Tibial nerve (tissue), 4 donors: ENCODE results near the gene PHEX. TPM values are rescaled to one million over a fixed set of nuclear protein-coding genes. Genes with fewer than 3 reads are reported as not detected.

Experiments used
- DNase-seq, 2 donors: peaks; one replicate each; pipeline ENCODE4 v3.0.0-alpha.2; 2019; ENCODE audit warnings: low spot score in 2 of 2
- H3K27ac ChIP-seq, 4 donors: fragments of 200-600 bp; sonication (generic) in 3 of 4; one replicate each; pipeline ENCODE4 v1.5.1; 2017 to 2019; ENCODE audit warnings: mild to moderate bottlenecking in 1 of 4
- H3K27me3 ChIP-seq, 2 donors: fragments of 200-600 bp; sonication (generic) in 1 of 2; one replicate each; pipeline versions ENCODE4 v1.5.1 to v1.6.0; 2017 to 2019
- H3K36me3 ChIP-seq, 3 donors: fragments of 200-600 bp; sonication (generic); one replicate each; pipeline ENCODE4 v1.5.1; 2018 to 2019
- H3K4me1 ChIP-seq, 4 donors: fragments of 200-600 bp; sonication (generic) in 3 of 4; one replicate each; pipeline ENCODE4 v1.5.1; 2017 to 2019
- H3K4me3 ChIP-seq, 4 donors: fragments of 200-600 bp; sonication (generic) in 3 of 4; one replicate each; pipeline ENCODE4 v1.5.1; 2017 to 2019; ENCODE audit warnings: mild to moderate bottlenecking in 1 of 4, moderate library complexity in 1 of 4
- H3K9me3 ChIP-seq, 4 donors: fragments of 200-600 bp; sonication (generic) in 3 of 4; one replicate each; pipeline ENCODE4 v1.5.1; 2017 to 2019
- CTCF ChIP-seq, 5 experiments: fragments of 200-600 bp in 3 of 5; fragments of 450-650 bp in 2 of 5; sonication (generic) in 3 of 5; IDR thresholded peaks; one replicate each; pipeline ENCODE4 v1.5.1; 2016 to 2019; ENCODE audit warnings: antibody characterized with exemption in 5 of 5, mild to moderate bottlenecking in 3 of 5, moderate library complexity in 2 of 5
- EP300 ChIP-seq, 2 donors: sonication (generic); formaldehyde crosslinking; IDR thresholded peaks; one replicate each; pipeline ENCODE4 v1.6.1; 2017; ENCODE audit warnings: antibody characterized with exemption in 2 of 2, mild to moderate bottlenecking in 1 of 2
- POLR2A ChIP-seq, 2 donors: fragments of 450-650 bp; IDR thresholded peaks; one replicate each; pipeline ENCODE4 v1.6.1; 2017; ENCODE audit warnings: antibody characterized with exemption in 2 of 2, mild to moderate bottlenecking in 2 of 2, moderate library complexity in 2 of 2
- WGBS, 2 donors: methylation state at CpG; one replicate each; pipeline ENCODE4 v1.1.5; 2018; 5-methylcytosine and 5-hydroxymethylcytosine counted together
- total RNA-seq, 4 donors: library from RNA; depleted of rRNA; stranded (reverse); fragments of >200 nt; gene quantifications; one replicate each; pipeline ENCODE4 v1.1.0, GENCODE V29; 2016

PHEX gene
- total RNA-seq, 4 donors from 2014 or later = under 0.01 TPM; not detected in 2

DNA sequence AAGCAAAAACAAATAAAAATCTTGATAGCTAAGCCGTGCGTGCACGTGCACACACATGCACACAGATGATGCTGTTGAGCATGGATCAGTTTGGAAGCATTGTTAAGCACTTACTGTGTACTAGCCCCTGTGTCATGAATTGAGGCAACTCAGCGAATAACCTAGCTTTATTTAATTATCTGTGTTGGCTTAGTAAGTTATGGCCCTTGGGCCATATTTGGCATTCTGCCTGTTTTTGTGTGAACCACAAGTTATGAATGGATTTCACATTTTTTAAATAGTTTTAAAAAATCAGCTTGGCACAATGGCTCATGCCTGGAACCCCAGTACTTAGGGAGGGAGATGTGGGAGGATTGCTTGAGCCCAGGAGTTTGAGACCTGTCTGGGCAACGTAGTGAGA, 126.9 kb downstream of the PHEX start:
- H3K9me3 ChIP-seq = no peaks in the 10 kb centered on the region
- H3K4me3 ChIP-seq = no peak overlapping the region
- 68 to 71% methylated on average over 5 of the region's 5 CpGs for WGBS, 2 donors
- no peak for DNase-seq
- H3K36me3 ChIP-seq = no peaks in the 10 kb centered on the region
- H3K27ac ChIP-seq = no peak overlapping the region
- TF ChIP-seq EP300 (IDR thresholded peaks at IDR 0.05) = no peak
- TF ChIP-seq CTCF (IDR thresholded peaks at IDR 0.05) = no peak
- TF ChIP-seq POLR2A (IDR thresholded peaks at IDR 0.05) = no peak
- no peaks in the 10 kb centered on the region for H3K4me1 ChIP-seq
- no peaks in the 10 kb centered on the region for H3K27me3 ChIP-seq

GRCh38 chrX:22163326-22163725, 131.2 kb downstream of the PHEX start:
- 60 to 76% methylated on average over 3 of the region's 3 CpGs for WGBS, 2 donors
- Histone ChIP-seq H3K4me3 (no peak overlapping the region), H3K9me3 (no peaks in the 10 kb centered on the region), H3K36me3 (no peaks in the 10 kb centered on the region), H3K4me1 (no peaks in the 10 kb centered on the region), H3K27ac (no peak overlapping the region), H3K27me3 (no peaks in the 10 kb centered on the region)
- no peak for TF ChIP-seq POLR2A (IDR thresholded peaks at IDR 0.05)
- no peak for TF ChIP-seq CTCF (IDR thresholded peaks at IDR 0.05)
- TF ChIP-seq EP300 (IDR thresholded peaks at IDR 0.05) = no peak
- no peak for DNase-seq

DNA sequence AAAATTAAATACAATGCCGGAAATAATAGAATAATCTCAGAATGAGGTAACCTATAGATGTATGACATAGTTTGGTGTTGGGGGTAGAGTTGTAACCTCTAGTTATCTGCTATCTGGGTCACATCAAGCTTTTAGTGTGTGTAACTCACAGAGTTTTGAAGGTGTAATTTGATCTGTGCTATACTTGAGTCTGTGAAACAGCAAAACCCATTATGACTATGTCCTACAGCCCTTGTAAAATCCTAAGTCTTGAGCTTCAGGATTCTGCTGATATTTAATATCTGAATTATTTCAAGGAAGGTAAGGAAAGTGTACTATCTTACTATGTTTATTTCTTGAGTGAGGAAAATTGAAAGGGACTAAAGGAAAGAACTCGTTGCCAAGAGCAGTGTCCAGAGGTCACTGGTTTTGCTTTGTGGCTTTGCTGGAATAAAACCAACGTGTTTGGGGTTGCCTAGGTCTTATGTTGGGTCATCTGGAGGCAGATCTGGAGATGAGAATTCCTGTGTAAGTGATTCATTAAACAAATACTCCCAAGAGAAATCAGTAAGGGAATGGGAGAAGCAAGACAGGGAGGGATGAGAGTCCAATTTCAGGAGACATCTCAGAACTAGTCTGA, 132.8 kb downstream of the PHEX start:
- H3K9me3 ChIP-seq = no peaks in the 10 kb centered on the region
- TF ChIP-seq POLR2A (IDR thresholded peaks at IDR 0.05) = no peak
- TF ChIP-seq CTCF (IDR thresholded peaks at IDR 0.05) = no peak
- no peak for TF ChIP-seq EP300 (IDR thresholded peaks at IDR 0.05)
- H3K4me3 ChIP-seq = no peak overlapping the region
- no peaks in the 10 kb centered on the region for H3K36me3 ChIP-seq
- no peak overlapping the region for H3K27ac ChIP-seq
- no peak for DNase-seq
- H3K27me3 ChIP-seq = peaks cover 0 to 2% of the 10 kb centered on the region in 2 donors
- 54 to 71% methylated on average over 3 of the region's 3 CpGs for whole genome bisulfite sequencing, 2 donors
- H3K4me1 ChIP-seq = no peaks in the 10 kb centered on the region

DNA sequence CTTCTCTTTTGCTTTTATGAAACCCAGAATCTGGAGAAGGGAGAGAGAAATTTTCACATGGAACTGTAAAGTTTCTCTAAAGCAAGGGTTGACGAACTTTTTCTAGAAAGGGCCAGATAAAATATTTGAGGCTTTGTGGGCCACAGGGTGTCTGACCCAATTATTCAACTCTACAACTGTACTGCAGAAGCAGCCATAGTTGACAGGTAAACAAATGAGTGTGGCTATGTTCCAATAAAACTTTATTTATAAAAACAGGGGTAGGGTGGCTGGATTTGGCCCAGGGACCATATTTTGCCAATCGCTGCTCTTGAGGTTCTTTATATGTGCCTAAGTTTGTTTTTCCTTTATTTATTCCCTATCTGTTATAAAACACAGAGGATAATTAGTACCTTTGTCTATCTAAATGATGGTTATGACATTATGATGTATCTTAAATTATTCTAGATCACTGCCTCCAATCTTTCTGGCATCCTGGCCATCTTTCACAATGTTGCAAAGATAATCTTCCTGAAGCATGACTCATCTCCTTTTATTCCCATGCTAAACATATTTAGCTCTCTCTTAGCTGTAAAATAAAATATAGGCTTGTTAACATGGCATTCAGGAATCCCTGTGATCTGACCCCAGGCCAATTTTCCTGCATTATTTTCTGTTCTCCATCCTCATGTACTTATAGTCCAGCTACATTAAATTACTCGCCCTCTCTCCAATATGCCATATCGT, 133.8 kb downstream of the PHEX start:
- TF ChIP-seq CTCF (IDR thresholded peaks at IDR 0.05) (no peak), EP300 (IDR thresholded peaks at IDR 0.05) (no peak), POLR2A (IDR thresholded peaks at IDR 0.05) (no peak)
- peaks cover 0 to 2% of the 10 kb centered on the region in 2 donors for H3K27me3 ChIP-seq
- no peak overlapping the region for H3K27ac ChIP-seq
- H3K36me3 ChIP-seq = no peaks in the 10 kb centered on the region
- H3K9me3 ChIP-seq = no peaks in the 10 kb centered on the region
- 82 to 87% methylated on average over 4 of the region's 4 CpGs for WGBS, 2 donors
- DNase-seq = no peak
- no peak overlapping the region for H3K4me3 ChIP-seq
- no peaks in the 10 kb centered on the region for H3K4me1 ChIP-seq

DNA sequence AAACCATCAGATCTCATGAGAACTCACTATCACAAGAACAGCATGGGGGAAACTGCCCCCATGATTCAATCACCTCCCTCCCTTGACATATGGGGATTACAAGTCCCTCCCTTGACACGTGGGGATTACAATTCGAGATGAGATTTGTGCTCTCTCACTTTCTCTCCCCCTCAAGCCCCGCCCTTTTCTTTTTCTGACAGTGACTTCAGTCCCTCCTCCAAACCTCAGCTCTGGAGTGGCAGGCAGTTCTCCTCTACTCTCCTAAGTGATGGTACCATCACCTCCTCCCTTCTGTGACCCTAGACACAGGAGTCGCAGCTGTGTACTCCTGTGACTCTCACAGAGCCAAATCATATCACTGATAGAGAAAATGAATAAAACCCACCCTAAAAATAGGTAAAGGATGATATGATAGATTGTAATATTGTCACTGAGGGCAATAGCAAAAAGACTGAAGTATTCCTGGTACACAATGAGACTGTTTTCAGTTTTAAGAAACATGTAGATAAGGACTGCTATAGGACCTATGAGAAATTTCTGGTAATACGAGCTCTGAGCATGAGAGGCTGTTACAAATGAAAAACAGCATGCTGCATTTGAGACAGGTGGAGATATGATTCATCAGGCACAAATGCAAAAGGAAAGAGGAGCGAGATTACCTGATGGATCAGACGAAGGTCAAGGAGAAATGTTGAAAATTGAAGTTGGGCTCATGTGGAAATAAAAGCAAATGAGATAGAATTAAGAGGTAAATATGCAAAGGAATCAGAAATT, 139.3 kb downstream of the PHEX start:
- Histone ChIP-seq H3K9me3 (no peaks in the 10 kb centered on the region), H3K4me1 (no peaks in the 10 kb centered on the region), H3K27me3 (peaks cover 0 to 2% of the 10 kb centered on the region in 2 donors), H3K27ac (no peak overlapping the region), H3K36me3 (no peaks in the 10 kb centered on the region), H3K4me3 (no peak overlapping the region)
- DNase-seq = no peak
- WGBS, 2 donors = 64 to 90% methylated on average over 6 to 7 of the region's 7 CpGs
- TF ChIP-seq EP300 (IDR thresholded peaks at IDR 0.05) (no peak), CTCF (IDR thresholded peaks at IDR 0.05) (no peak), POLR2A (IDR thresholded peaks at IDR 0.05) (no peak)
